IPS-20b (cell line): ENCODE results near the gene TMEM250.
"Not testable (repeated sequence)": the region's sequence is repeated elsewhere in the genome, so short reads cannot be mapped to it uniquely, and the experiment has no call there.

Experiments
- H3K27ac ChIP-seq: one replicate; pipeline ENCODE4 v1.5.1; 2013; ENCODE audit warnings: low read length
- H3K27me3 ChIP-seq: 2 replicates; pipeline ENCODE4 v1.6.1; 2013; ENCODE audit warnings: mild to moderate bottlenecking, low read length, inconsistent platforms; ENCODE audit not compliant: insufficient read depth
- H3K36me3 ChIP-seq: 2 replicates; pipeline ENCODE4 v1.6.1; 2013; ENCODE audit warnings: low read depth, mild to moderate bottlenecking, inconsistent platforms, low read length, moderate library complexity; ENCODE audit not compliant: insufficient read depth
- H3K4me1 ChIP-seq: 2 replicates; pipeline ENCODE4 v1.6.1; 2013; ENCODE audit warnings: mild to moderate bottlenecking, control low read depth, inconsistent platforms, low read length, moderate library complexity; ENCODE audit not compliant: insufficient read depth
- H3K4me3 ChIP-seq: 2 replicates; pipeline ENCODE4 v1.5.1; 2013; ENCODE audit warnings: mild to moderate bottlenecking, low read length, inconsistent platforms
- H3K9ac ChIP-seq: 2 replicates; pipeline ENCODE4 v1.6.1; 2013; ENCODE audit warnings: low read depth, mild to moderate bottlenecking, inconsistent platforms, low read length, moderate library complexity
- H3K9me3 ChIP-seq: 2 replicates; pipeline ENCODE4 v1.6.1; 2013; ENCODE audit warnings: mild to moderate bottlenecking, low read depth, low read length, inconsistent platforms; ENCODE audit not compliant: insufficient read depth

The TMEM250 gene

DNA sequence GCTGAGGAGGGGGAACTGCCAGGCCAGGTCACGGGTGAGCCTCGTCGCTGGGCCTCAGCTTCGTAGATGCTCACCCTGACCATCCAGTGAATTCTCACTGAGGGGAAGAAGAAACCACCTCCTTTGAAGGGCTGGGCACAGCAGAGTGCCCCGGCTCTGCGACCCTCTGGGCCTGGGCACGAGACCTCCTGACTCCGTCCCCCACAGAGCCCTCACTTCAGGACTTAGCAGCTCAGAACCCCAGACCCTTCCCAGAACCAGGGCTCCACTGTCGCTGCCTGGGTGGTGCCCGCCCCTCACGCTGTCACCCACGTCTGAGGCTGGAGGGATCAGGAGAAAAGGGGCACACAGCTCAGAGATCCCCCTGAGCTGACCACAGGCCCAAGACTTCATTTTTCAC, 34.3 kb upstream of the TMEM250 start:
- H3K4me3 ChIP-seq = no peak overlapping the region
- H3K27me3 ChIP-seq = peaks cover 38% of the 10 kb centered on the region
- no peaks in the 10 kb centered on the region for H3K36me3 ChIP-seq
- H3K27ac ChIP-seq = no peak overlapping the region
- H3K9ac ChIP-seq = no peak overlapping the region
- H3K9me3 ChIP-seq = no peaks in the 10 kb centered on the region
- H3K4me1 ChIP-seq = peaks cover 9% of the 10 kb centered on the region; the same call in 1 of the 2 replicates

DNA sequence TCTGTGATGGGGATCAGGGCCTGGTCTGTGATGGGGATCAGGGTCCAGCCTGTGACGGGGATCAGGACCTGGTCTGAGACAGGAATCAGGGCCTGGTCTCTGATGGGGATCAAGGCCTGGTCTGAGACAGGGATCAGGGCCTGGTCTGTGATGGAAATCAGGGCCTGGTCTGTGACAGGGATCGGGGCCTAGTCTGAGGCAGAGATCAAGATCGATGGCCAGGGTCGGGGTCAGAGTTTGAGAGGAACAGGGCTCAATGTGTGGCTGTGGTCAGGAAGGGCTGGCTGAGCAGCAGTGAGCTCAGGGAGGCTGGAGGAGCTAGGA, 33.8 kb upstream of the TMEM250 start:
- H3K9ac ChIP-seq = no peak overlapping the region

DNA sequence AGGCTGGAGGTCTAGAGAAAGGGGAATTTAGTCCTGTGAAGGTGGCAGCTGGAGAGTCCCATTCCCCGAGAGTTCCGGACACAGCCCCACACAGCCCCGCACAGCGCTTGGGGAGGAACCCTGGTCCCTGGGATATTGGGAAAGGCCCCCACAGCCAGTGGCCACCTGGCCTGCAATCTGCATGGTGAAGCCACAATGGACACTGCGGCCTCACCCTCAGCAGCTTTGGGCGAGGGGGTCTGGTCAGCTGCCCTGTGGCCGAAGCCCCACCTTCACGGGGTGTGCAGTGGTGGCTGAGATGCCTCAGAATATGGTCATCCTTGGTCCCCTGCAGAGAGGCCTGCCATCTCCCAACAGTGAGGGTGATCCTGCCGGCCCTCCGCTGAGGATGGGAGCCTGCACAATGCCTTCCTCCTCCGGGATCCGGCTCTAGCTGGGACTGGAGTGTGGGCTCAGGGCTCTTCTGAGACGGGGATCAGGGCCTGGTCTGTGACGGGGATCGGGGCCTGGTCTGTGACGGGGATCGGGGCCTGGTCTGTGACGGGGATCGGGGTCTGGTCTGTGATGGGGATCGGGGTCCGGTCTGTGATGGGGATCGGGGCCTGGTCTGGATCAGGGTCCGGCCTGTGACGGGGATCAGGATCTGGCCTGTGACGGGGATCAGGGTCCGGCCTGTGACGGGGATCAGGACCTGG, 33.3 kb upstream of the TMEM250 start:
- Histone ChIP-seq H3K27ac (no peak overlapping the region), H3K9me3 (no peaks in the 10 kb centered on the region), H3K36me3 (no peaks in the 10 kb centered on the region), H3K27me3 (peaks cover 38% of the 10 kb centered on the region), H3K4me3 (peak overlapping the region; percentile 25; the same call in 1 of the 2 replicates), H3K9ac (no peak overlapping the region), H3K4me1 (peaks cover 9% of the 10 kb centered on the region; the same call in 1 of the 2 replicates)

More for the DNA sequence above, 33.8 kb upstream of the TMEM250 start:
- peaks cover 9% of the 10 kb centered on the region; the same call in 1 of the 2 replicates for H3K4me1 ChIP-seq
- no peak overlapping the region for H3K27ac ChIP-seq
- no peaks in the 10 kb centered on the region for H3K36me3 ChIP-seq
- H3K4me3 ChIP-seq = no peak overlapping the region
- H3K27me3 ChIP-seq = peaks cover 38% of the 10 kb centered on the region
- H3K9me3 ChIP-seq = no peaks in the 10 kb centered on the region

DNA sequence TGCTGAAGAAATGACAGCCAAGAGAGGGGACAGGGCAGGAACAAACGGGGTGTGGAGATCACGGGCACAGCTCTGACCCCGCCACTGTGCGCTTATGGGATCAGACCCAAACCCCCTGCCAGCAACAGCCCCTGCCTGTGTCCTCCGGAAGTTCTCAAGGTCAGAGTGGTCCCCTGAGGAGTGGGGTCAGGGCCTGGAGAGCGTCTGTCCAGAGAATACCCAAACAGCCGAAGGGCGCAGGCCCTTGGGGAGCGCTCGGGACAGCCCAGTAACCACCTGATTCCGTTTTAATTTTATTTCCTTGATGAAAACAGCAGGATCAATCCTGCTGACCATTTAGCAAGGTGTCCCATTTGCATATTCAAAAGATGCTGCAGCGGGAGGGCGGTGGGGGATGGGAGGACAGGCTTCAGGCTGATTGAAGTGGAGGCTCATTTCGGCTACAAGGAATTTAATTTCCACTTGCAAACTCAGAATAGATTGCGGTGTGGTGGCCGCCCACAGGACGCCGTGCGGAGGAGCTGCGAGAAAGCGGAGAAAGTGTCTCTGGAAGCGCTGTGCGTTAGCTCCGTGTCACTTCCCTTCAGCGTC, 32.6 kb upstream of the TMEM250 start:
- Histone ChIP-seq H3K36me3 (no peaks in the 10 kb centered on the region), H3K9me3 (no peaks in the 10 kb centered on the region), H3K27ac (no peak overlapping the region), H3K9ac (no peak overlapping the region), H3K4me1 (peaks cover 9% of the 10 kb centered on the region; the same call in 1 of the 2 replicates), H3K4me3 (peak overlapping the region; percentile 25; the same call in 1 of the 2 replicates), H3K27me3 (peaks cover 42% of the 10 kb centered on the region)

DNA sequence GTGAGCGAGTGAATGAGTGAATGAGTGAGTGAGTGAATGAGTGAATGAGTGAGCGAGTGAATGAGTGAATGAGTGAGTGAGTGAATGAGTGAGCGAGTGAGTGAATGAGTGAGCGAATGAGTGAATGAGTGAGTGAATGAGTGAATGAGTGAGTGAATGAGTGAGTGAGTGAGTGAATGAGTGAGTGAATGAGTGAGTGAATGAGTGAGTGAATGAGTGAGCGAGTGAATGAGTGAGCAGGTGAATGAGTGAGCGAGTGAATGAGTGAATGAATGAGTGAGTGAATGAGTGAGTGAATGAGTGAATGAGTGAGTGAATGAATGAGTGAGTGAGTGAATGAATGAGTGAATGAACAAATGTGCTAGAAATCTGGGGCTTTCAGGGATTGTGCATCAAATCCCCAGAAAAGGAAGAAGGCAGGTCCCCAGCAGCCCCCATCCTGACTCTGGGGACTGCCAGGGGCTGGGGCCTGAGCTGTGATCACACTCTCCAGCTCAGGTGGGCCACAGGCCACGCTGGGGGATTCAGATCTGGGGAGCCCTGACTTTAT, 32.1 kb upstream of the TMEM250 start:
- peaks cover 42% of the 10 kb centered on the region for H3K27me3 ChIP-seq
- H3K27ac ChIP-seq, H3K9me3 ChIP-seq, H3K36me3 ChIP-seq, H3K4me1 ChIP-seq, H3K9ac ChIP-seq: not testable (repeated sequence)
- H3K4me3 ChIP-seq = peak overlapping the region; percentile 25; the same call in 1 of the 2 replicates

DNA sequence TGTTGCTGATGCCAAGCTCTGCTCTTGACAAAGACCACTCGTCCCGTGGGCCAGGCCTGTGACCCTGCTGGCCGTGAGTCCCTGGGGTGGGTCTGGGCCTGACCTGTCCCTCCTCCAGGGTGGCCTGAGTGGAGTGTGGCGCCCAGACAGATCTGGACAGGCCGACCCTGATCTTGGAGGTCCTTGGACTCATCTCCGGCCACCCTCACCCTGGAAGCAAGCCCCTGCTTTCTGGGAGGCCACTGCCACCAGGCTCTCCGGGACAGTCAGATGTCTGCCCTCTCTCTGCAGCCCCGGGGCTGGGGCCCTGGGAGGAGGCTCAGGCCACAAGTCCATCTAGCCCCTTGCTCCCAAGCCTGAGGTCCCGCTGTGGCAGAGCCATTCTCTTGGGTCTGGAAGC, 31.2 kb upstream of the TMEM250 start:
- no peak overlapping the region for H3K27ac ChIP-seq
- H3K4me1 ChIP-seq = peaks cover 9% of the 10 kb centered on the region; the same call in 1 of the 2 replicates
- H3K36me3 ChIP-seq = no peaks in the 10 kb centered on the region
- no peak overlapping the region for H3K9ac ChIP-seq
- peaks cover 42% of the 10 kb centered on the region for H3K27me3 ChIP-seq
- H3K9me3 ChIP-seq = no peaks in the 10 kb centered on the region
- no peak overlapping the region for H3K4me3 ChIP-seq

DNA sequence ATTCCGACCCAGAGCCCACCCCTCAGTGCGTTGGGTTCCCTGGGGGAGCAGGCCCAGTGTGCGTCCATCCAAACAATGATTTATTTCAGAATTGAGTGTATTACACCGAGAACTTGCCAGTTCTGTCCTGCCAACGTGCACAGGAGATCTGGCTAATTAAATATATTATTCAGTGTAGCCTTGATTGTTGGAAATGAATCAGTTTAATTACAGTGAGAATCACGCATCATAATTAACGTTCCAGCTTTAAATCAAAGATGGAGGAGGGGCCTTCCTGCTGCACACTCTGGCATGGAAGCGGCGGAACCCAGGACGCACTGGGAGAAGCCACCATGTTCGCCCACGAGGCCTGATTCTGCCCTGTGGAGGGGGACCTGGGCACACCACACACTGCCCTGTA, 30.7 kb upstream of the TMEM250 start:
- H3K27ac ChIP-seq = no peak overlapping the region
- no peak overlapping the region for H3K4me3 ChIP-seq
- H3K4me1 ChIP-seq = peaks cover 9% of the 10 kb centered on the region; the same call in 1 of the 2 replicates
- H3K36me3 ChIP-seq = no peaks in the 10 kb centered on the region
- H3K9ac ChIP-seq = no peak overlapping the region
- H3K9me3 ChIP-seq = no peaks in the 10 kb centered on the region
- peaks cover 42% of the 10 kb centered on the region for H3K27me3 ChIP-seq

DNA sequence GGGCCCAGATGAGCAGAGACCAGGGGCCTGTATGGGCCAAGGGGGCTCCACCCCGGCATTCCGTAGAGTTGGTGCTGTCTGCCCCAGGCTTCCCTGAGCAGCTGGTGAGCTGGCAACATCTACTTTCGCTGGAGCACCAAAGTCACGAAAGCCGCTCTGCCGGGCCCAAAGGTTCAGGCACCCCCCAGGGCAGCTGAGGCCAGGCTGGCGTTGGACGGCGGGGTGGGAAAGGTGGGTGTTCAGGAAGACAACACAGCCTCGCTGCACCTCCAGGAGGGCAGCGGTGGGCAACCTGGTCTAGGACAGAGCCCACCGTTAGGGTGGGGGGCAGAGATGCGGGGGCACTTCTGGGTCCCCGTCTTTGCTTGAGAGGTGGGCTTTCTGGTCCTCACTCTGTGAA, 30.1 kb upstream of the TMEM250 start:
- Histone ChIP-seq H3K27me3 (peaks cover 42% of the 10 kb centered on the region), H3K9ac (no peak overlapping the region), H3K27ac (no peak overlapping the region), H3K4me3 (no peak overlapping the region), H3K36me3 (no peaks in the 10 kb centered on the region), H3K4me1 (peaks cover 9% of the 10 kb centered on the region; the same call in 1 of the 2 replicates), H3K9me3 (no peaks in the 10 kb centered on the region)

DNA sequence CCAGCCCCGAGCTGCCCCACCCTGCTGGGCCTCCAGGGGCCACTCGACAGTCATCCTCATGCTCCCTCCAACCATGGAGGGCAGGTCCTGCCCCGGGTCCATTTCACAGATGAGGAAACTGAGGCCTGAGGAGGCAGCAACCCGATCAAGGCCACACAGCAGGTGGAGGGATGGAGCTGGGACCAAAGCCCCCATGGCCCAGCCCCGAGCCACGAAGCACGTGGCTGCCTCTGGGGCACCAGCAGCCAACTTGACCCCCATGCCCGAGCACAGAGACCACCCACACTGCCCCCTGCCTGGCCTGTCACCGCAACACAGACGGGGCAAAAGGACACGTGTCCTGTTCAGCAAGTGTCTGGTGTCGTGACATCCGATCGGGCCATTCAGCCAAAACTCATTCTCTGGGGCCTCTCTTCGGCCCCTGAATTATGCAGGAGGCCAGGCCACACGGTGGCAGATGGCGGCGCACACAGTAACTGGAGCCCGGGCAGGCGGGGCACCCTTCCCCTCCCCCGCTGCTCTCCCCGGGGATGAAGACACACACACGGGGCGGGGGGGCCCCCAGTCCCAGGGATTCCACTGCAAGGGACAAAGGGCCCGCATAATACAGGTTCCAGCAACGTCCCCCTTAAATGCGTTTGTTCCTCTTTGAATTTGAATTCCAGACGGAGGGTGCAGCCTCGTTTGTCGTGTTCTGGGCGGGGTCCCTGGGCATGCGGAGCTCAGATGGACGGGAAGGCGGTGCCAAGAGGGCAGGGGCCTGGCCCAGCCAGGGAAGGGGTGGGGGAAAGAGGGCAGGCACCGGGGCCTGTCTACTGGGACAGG, 29.4 kb upstream of the TMEM250 start:
- Histone ChIP-seq H3K4me1 (peaks cover 9% of the 10 kb centered on the region; the same call in 1 of the 2 replicates), H3K36me3 (no peaks in the 10 kb centered on the region), H3K4me3 (no peak overlapping the region; the same call in 1 of the 2 replicates), H3K27me3 (peaks cover 41% of the 10 kb centered on the region), H3K27ac (no peak overlapping the region), H3K9ac (no peak overlapping the region), H3K9me3 (no peaks in the 10 kb centered on the region)

DNA sequence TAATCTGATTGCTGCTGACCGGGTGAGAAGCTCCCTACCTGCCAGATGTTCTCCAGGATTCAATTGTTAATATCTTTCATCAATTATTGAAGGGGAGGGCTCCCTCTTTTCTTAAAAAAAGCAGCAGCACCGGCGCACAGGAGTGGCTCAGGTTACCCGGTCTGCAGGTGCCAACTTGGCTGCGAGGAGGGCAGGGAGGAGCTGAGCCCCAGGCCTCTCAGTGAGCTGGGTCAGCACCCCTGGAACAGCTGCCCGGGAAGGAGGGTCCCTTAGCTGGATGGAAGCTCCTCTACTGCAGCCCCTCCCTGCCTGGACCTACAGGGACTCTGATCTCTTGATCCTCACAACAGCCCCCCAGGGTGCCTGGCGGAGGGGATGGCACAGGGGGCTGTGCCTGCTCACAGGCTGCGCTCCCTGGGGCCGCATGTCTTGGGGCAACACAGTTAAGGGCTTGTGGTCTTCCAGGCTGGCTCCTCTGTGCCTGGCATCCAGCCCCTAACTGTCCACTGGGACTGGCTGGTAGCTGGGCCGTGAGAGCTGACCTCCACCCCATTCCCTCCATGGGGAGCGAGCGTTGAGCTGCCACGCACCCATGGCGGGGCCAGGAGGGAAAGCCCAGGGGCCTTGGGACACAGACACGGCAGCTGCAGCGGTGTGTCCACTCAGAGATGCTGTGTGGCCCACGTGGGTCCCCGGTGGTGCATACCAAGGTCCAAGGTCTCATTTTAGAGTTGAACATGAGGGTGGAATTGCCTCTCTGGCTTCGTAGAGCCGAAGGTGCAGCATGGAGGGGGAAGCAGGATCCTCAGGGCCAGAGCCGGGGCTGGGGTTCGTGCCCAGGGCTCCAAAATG, 28.6 kb upstream of the TMEM250 start:
- no peaks in the 10 kb centered on the region for H3K9me3 ChIP-seq
- peaks cover 12% of the 10 kb centered on the region; the same call in 1 of the 2 replicates for H3K4me1 ChIP-seq
- H3K27me3 ChIP-seq = peaks cover 33% of the 10 kb centered on the region
- no peak overlapping the region for H3K27ac ChIP-seq
- no peak overlapping the region for H3K4me3 ChIP-seq
- H3K36me3 ChIP-seq = no peaks in the 10 kb centered on the region
- H3K9ac ChIP-seq = no peak overlapping the region
